Raji (cell line): ENCODE results near the gene MYCBPAP.

Experiments
- POLR2A ChIP-seq: IDR thresholded peaks from 2 replicates; pipeline ENCODE4 v1.6.1; 2011; ENCODE audit warnings: low read depth, low read length, control low read depth; ENCODE audit not compliant: insufficient read depth

The MYCBPAP gene, protein sequence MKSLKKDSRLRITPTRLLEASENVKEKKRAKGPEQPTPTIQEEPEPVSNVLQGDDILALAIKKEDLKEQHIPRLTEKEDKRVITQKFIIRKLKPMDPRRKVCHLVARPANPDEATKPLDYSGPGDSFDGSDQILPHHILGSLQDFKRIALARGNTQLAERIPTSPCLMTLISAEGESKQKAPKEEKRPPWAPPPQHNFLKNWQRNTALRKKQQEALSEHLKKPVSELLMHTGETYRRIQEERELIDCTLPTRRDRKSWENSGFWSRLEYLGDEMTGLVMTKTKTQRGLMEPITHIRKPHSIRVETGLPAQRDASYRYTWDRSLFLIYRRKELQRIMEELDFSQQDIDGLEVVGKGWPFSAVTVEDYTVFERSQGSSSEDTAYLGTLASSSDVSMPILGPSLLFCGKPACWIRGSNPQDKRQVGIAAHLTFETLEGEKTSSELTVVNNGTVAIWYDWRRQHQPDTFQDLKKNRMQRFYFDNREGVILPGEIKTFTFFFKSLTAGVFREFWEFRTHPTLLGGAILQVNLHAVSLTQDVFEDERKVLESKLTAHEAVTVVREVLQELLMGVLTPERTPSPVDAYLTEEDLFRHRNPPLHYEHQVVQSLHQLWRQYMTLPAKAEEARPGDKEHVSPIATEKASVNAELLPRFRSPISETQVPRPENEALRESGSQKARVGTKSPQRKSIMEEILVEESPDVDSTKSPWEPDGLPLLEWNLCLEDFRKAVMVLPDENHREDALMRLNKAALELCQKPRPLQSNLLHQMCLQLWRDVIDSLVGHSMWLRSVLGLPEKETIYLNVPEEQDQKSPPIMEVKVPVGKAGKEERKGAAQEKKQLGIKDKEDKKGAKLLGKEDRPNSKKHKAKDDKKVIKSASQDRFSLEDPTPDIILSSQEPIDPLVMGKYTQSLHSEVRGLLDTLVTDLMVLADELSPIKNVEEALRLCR

GRCh38 chr17:50507871-50508572 is at the start of gene MYCBPAP:
Gene MYCBPAP, plus strand, starts transcription at chr17:50508439. Its CDS starts 236 bp downstream, at chr17:50508675.
- TF ChIP-seq POLR2A: no peak

- no peak for TF ChIP-seq POLR2A
Observed at GRCh38 chr17:50458701-50459676, 49.2 kb upstream of the MYCBPAP start.

- TF ChIP-seq POLR2A: no peak
Observed at GRCh38 chr17:50459756-50460155, 48.5 kb upstream of the MYCBPAP start.

GRCh38 chr17:50460831-50461526 is 47.3 kb upstream of the MYCBPAP start:
- TF ChIP-seq POLR2A: no peak

- no peak for TF ChIP-seq POLR2A
Observed at GRCh38 chr17:50461550-50462132, 46.6 kb upstream of the MYCBPAP start.

- TF ChIP-seq POLR2A: no peak
Observed at GRCh38 chr17:50462446-50462845, 45.8 kb upstream of the MYCBPAP start.

- TF ChIP-seq POLR2A: no peak
Observed at GRCh38 chr17:50464121-50464520, 44.1 kb upstream of the MYCBPAP start.

DNA sequence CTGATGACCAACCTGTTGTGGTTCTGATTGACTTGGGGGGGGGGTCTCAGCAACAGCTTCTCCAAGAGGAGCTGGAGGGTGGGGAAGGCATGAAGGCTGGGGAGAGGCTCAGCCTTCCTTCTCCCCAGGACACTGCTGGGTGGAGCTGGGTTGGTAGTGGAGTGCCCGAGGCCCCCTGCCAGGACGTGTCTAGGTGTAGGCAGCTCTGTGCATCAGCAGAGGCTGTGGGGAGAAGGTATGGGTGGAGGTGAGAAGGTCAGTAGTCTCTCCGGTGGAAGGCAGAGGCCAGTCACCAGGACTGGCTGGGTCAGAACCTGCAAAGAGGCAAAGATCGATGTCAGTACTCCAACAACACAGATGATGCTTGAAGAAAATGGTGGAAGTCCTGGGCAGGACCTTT is 43.5 kb upstream of the MYCBPAP start:
- TF ChIP-seq POLR2A: no peak

- TF ChIP-seq POLR2A: no peak
Observed at GRCh38 chr17:50465171-50465570, 43.1 kb upstream of the MYCBPAP start.

GRCh38 chr17:50465635-50466034 is 42.6 kb upstream of the MYCBPAP start:
- TF ChIP-seq POLR2A: no peak

DNA sequence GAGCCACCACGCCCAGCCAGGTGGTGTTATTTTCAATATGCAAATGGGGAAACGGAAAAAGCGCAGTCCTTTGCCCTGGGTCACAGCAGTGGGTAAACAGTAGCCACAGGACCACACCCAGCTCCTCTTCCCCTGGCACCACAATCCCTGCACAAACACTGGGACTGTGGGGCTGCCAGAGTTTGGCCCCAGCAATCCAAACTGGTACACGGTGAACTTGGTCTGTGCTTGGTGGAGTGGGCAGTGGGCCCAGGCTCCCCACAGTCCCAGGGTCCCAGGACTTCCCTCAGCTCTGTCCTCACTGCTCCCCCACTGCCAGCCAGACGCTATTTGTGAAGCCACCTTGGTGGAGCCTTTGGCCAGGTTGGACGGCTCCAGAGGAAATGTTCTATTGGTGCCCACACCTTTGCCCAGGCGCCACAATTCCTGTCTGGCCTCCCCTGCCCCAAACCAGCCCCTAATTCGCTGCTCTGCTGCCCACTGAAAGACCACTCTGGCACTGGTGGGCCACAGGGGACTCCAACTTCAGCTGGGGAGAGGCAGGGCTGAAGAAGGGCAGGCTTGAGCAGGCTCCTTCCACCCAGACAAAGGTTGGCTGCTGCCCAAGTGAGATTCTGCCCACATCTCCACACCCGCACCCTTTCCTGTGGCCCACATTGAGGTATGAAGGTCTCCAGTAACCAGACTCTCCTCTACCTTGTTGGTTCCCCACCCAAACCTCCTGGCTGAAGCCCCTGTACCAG is 41.7 kb upstream of the MYCBPAP start:
- TF ChIP-seq POLR2A: 0 out of 2 replicates have a peak, but pooled peaks have one; percentile 27

DNA sequence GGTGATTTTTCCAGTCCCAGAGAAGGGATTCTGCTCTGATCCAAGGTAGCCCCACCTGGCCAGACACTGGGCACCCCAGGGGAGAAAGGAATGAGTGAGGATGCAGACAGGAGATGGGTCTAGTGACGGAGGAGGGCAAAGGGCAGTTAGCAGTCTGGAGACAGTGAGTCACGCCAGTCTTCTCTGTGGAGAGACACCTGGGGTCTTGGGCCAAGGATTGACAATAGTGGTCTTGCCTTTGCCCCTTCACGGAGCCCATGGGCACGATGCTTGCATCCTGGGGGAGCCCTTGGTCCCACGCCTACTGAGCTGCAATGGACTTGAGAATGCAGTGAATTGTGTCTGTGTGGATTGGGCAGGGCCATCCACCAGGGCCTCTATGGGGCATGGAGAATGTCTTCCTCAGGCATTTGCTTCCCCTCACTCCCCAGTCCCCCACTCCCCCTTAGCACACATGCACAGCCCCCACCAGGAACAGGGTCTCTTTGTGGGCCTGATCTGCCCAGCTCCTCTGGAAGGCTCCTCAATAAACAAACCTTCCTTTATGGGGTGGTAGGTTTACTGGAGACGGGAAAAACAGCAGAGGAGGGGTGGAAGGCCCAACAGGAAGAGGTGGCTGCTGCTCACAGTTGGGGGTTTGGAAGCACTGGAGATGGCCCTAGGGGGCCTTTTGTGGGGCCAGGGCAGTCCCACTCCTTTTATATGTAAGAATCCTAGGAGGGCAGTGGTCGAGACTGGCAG is 41.0 kb upstream of the MYCBPAP start:
- no peak for TF ChIP-seq POLR2A
